ENCODE measurements around the gene MAP2K6. TPM values are rescaled to one million over a fixed set of nuclear protein-coding genes. Genes with fewer than 3 reads are reported as not detected.

Gene MAP2K6
- total RNA-seq, 1 donor from 2014 or later: 10.3 TPM

- Histone ChIP-seq H3K27me3 (no peaks in the 10 kb centered on the region), H3K4me1 (no peaks in the 10 kb centered on the region), H3K4me3 (no peak overlapping the region), H3K27ac (no peak overlapping the region), H3K36me3 (no peaks in the 10 kb centered on the region), H3K9me3 (no peaks in the 10 kb centered on the region)
- DNase-seq (ENCODE audit: extremely low spot score in 2 of 2): no peak
- intact Hi-C loops (cut with DNase I): no loop called here
- TF ChIP-seq POLR2A (IDR thresholded peaks at IDR 0.05) (no peak), CTCF (IDR thresholded peaks at IDR 0.05) (no peak), POLR2AphosphoS5 (IDR thresholded peaks at IDR 0.05; ENCODE audit: insufficient read depth in 1 of 2, low read depth in 1 of 2) (no peak)
Measured at GRCh38 chr17:69388822-69389442, 25.6 kb upstream of the MAP2K6 start.

- intact Hi-C loops (cut with DNase I): no loop called here
- no peak overlapping the region for H3K4me3 ChIP-seq
- TF ChIP-seq POLR2AphosphoS5 (IDR thresholded peaks at IDR 0.05; ENCODE audit: insufficient read depth in 1 of 2, low read depth in 1 of 2) (no peak), CTCF (IDR thresholded peaks at IDR 0.05) (no peak), POLR2A (IDR thresholded peaks at IDR 0.05) (no peak)
- DNase-seq (ENCODE audit: extremely low spot score in 2 of 2): no peak
- no peaks in the 10 kb centered on the region for H3K27me3 ChIP-seq
- H3K36me3 ChIP-seq: no peaks in the 10 kb centered on the region
- H3K9me3 ChIP-seq: no peaks in the 10 kb centered on the region
- no peak overlapping the region for H3K27ac ChIP-seq
- no peaks in the 10 kb centered on the region for H3K4me1 ChIP-seq
Measured at GRCh38 chr17:69390795-69391501, 23.5 kb upstream of the MAP2K6 start.

GRCh38 chr17:69401251-69401650 lies 13.2 kb upstream of the MAP2K6 start:
- Histone ChIP-seq H3K4me1 (no peaks in the 10 kb centered on the region), H3K36me3 (no peaks in the 10 kb centered on the region), H3K27me3 (no peaks in the 10 kb centered on the region), H3K27ac (no peak overlapping the region), H3K9me3 (no peaks in the 10 kb centered on the region), H3K4me3 (no peak overlapping the region)
- intact Hi-C loops (cut with DNase I): no loop called here
- DNase-seq (ENCODE audit: extremely low spot score in 2 of 2): no peak
- TF ChIP-seq CTCF (IDR thresholded peaks at IDR 0.05): no peak

- intact Hi-C loops (cut with DNase I): no loop called here
- no peak for DNase-seq (ENCODE audit: extremely low spot score in 2 of 2)
- Histone ChIP-seq H3K9me3 (no peaks in the 10 kb centered on the region), H3K4me1 (no peaks in the 10 kb centered on the region), H3K36me3 (no peaks in the 10 kb centered on the region), H3K27me3 (no peaks in the 10 kb centered on the region), H3K27ac (no peak overlapping the region), H3K4me3 (no peak overlapping the region)
- TF ChIP-seq POLR2A (IDR thresholded peaks at IDR 0.05): no peak
- TF ChIP-seq CTCF (IDR thresholded peaks at IDR 0.05): no peak
Measured at GRCh38 chr17:69402052-69402451, 12.4 kb upstream of the MAP2K6 start.

- no peak overlapping the region for H3K4me3 ChIP-seq
- H3K27me3 ChIP-seq: no peaks in the 10 kb centered on the region
- no peak for DNase-seq (ENCODE audit: extremely low spot score in 2 of 2)
- intact Hi-C loops (cut with DNase I): no loop called here
- no peaks in the 10 kb centered on the region for H3K36me3 ChIP-seq
- H3K9me3 ChIP-seq: no peaks in the 10 kb centered on the region
- TF ChIP-seq POLR2AphosphoS5 (IDR thresholded peaks at IDR 0.05; ENCODE audit: insufficient read depth in 1 of 2, low read depth in 1 of 2) (no peak), POLR2A (IDR thresholded peaks at IDR 0.05) (no peak)
- H3K27ac ChIP-seq: no peak overlapping the region
- H3K4me1 ChIP-seq: no peaks in the 10 kb centered on the region
Measured at GRCh38 chr17:69404399-69404798, 10.1 kb upstream of the MAP2K6 start.
